D721Med (cell line): ENCODE measurements around the gene GNG7.

Experiments
- DNase-seq: peaks from one replicate; pipeline ENCODE4 v3.0.0; 2011; ENCODE audit warnings: low spot score; ENCODE audit not compliant: insufficient read length
- FAIRE-seq: peaks from 2 replicates; lab custom pipeline; 2011; peaks lifted over from hg19 to GRCh38; lab: Jason Lieb, UNC
- CTCF ChIP-seq: IDR thresholded peaks from 2 replicates; pipeline ENCODE4 v1.5.1; 2012; ENCODE audit warnings: mild to moderate bottlenecking, control low read depth; ENCODE audit not compliant: insufficient read depth; ENCODE audit errors: missing control alignments

GNG7 gene

GRCh38 chr19:2732157-2732725 is 29.7 kb upstream of the GNG7 start:
- DNase-seq: no peak
- FAIRE-seq: no peak
- no peak for TF ChIP-seq CTCF

- no peak for TF ChIP-seq CTCF
- FAIRE-seq (no peak), DNase-seq (no peak)
Measured at GRCh38 chr19:2731181-2731995, 28.9 kb upstream of the GNG7 start.

GRCh38 chr19:2729943-2730818 is 27.7 kb upstream of the GNG7 start:
- TF ChIP-seq CTCF: no peak
- FAIRE-seq (no peak), DNase-seq (no peak)

GRCh38 chr19:2728783-2729387 is 26.4 kb upstream of the GNG7 start:
- TF ChIP-seq CTCF: no peak
- no peak for FAIRE-seq
- no peak for DNase-seq

GRCh38 chr19:2727640-2727944 is 25.1 kb upstream of the GNG7 start:
- no peak for FAIRE-seq
- DNase-seq: no peak
- TF ChIP-seq CTCF: no peak

- DNase-seq (no peak), FAIRE-seq (no peak)
- TF ChIP-seq CTCF: no peak
Measured at GRCh38 chr19:2726904-2727639, 24.6 kb upstream of the GNG7 start.
